Measurements from ENCODE around the gene UBR2. TPM values are rescaled to one million over a fixed set of nuclear protein-coding genes. Genes with fewer than 3 reads are reported as not detected.

Gene UBR2
- total RNA-seq, 1 donor from 2014 or later: 40.8 TPM

DNA sequence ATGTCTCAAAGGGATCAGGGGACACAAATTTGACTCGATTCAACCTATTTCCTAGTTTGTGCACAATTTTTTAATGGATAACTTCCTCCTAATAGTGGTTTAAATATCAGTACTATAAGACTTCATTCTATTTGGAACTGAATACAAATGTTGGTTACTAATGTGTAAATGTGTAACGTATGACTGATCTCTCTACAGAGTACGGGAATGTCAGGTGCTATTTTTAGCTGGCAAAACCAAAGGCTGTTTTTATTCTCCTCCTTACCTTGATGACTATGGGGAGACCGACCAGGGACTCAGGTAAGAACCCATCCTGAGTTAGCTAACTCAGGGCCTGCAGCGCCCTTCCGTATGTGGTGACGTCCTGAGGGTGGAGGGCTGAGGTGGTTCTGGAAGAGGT is 125.5 kb downstream of the UBR2 start:
- TF ChIP-seq, protein P1, sequence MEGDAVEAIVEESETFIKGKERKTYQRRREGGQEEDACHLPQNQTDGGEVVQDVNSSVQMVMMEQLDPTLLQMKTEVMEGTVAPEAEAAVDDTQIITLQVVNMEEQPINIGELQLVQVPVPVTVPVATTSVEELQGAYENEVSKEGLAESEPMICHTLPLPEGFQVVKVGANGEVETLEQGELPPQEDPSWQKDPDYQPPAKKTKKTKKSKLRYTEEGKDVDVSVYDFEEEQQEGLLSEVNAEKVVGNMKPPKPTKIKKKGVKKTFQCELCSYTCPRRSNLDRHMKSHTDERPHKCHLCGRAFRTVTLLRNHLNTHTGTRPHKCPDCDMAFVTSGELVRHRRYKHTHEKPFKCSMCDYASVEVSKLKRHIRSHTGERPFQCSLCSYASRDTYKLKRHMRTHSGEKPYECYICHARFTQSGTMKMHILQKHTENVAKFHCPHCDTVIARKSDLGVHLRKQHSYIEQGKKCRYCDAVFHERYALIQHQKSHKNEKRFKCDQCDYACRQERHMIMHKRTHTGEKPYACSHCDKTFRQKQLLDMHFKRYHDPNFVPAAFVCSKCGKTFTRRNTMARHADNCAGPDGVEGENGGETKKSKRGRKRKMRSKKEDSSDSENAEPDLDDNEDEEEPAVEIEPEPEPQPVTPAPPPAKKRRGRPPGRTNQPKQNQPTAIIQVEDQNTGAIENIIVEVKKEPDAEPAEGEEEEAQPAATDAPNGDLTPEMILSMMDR (IDR thresholded peaks at IDR 0.05): no peak
- no peak for ATAC-seq (ENCODE audit: low read depth)
- peaks cover 11% of the 10 kb centered on the region for H3K4me1 Mint-ChIP-seq

DNA sequence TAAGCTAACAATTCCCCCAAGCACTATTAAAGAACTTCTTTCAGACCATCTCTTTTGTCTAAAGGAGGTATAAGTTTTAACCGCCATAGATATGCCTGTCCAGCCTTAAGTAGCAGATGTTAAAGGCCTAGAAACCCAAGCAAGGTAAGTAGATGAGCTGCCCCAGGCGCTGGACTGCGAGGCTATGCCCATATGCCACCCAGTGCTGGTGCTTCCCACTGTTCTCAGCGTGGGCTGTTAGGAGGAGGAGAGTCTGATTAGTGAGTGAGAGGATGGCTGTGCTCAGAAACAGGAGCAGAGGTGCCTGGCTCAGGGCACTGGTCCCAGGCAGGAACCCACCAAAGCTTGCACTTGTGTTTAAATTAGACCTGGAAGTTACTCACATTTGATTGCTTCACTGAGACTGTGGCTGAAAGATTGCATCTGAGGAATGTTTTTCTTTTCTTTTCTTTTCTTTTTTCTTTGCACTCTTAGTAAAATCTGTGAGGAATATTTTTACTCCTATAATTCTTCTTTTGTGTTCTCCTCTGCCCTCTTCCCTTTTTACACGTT is 126.4 kb downstream of the UBR2 start:
- no peak overlapping the region for H3K4me3 Mint-ChIP-seq
- ChIA-PET CTCF (no interaction called here), POLR2A (interaction anchor here (0.6 to 0.8 kb wide), 2 partner anchors 56 to 524 kb away, joined by 3 to 7 read pairs; partner anchors contain the start of gene TBCC)
- no peak for DNase-seq
- H3K27me3 Mint-ChIP-seq: no peaks in the 10 kb centered on the region
- intact Hi-C loops (cut with micrococcal nuclease): loop anchor here (5.0 kb wide), 1 partner anchor 37 kb away; no protein-coding TSS in a partner anchor
- H3K9me3 Mint-ChIP-seq: no peaks in the 10 kb centered on the region
- peak overlapping the region; percentile 62 for H3K27ac Mint-ChIP-seq
- peaks cover 85% of the 10 kb centered on the region for H3K36me3 Mint-ChIP-seq (ENCODE audit: low read depth)
- TF ChIP-seq, protein P1 (IDR thresholded peaks at IDR 0.05): no peak
- H3K4me1 Mint-ChIP-seq: peaks cover 15% of the 10 kb centered on the region
- no peak for ATAC-seq (ENCODE audit: low read depth)

More for the DNA sequence above, 125.5 kb downstream of the UBR2 start:
- Mint-ChIP-seq H3K4me3 (no peak overlapping the region), H3K27ac (no peak overlapping the region), H3K9me3 (no peaks in the 10 kb centered on the region), H3K27me3 (no peaks in the 10 kb centered on the region), H3K36me3 (ENCODE audit: low read depth) (peaks cover 87% of the 10 kb centered on the region)
- DNase-seq: no peak
- POLR2A ChIA-PET: interaction anchor here (0.6 to 0.8 kb wide), 2 partner anchors 57 to 525 kb away, joined by 3 to 7 read pairs; partner anchors contain the start of gene TBCC
- intact Hi-C loops (cut with micrococcal nuclease): no loop called here
- CTCF ChIA-PET: no interaction called here

DNA sequence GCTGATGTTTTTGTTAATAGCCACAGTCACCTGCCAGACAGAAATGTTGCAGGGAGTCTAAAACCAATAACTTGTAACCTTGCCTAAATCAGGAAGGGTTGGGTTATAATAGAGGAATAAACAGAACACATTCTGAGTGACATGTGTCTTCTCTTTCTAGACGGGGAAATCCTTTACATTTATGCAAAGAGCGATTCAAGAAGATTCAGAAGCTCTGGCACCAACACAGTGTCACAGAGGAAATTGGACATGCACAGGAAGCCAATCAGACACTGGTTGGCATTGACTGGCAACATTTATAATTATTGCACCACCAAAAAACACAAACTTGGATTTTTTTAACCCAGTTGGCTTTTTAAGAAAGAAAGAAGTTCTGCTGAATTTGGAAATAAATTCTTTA is 127.0 kb downstream of the UBR2 start:
- ATAC-seq (ENCODE audit: low read depth): no peak
- H3K4me3 Mint-ChIP-seq: no peak overlapping the region
- H3K27me3 Mint-ChIP-seq: no peaks in the 10 kb centered on the region
- DNase-seq: no peak
- H3K36me3 Mint-ChIP-seq (ENCODE audit: low read depth): peaks cover 79% of the 10 kb centered on the region
- peak overlapping the region; percentile 62 for H3K27ac Mint-ChIP-seq
- TF ChIP-seq, protein P1 (IDR thresholded peaks at IDR 0.05): no peak
- CTCF ChIA-PET: no interaction called here
- intact Hi-C loops (cut with micrococcal nuclease): loop anchor here (5.0 kb wide), 1 partner anchor 36 kb away; no protein-coding TSS in a partner anchor
- H3K9me3 Mint-ChIP-seq: no peaks in the 10 kb centered on the region
- H3K4me1 Mint-ChIP-seq: peaks cover 15% of the 10 kb centered on the region
- POLR2A ChIA-PET: no interaction called here

DNA sequence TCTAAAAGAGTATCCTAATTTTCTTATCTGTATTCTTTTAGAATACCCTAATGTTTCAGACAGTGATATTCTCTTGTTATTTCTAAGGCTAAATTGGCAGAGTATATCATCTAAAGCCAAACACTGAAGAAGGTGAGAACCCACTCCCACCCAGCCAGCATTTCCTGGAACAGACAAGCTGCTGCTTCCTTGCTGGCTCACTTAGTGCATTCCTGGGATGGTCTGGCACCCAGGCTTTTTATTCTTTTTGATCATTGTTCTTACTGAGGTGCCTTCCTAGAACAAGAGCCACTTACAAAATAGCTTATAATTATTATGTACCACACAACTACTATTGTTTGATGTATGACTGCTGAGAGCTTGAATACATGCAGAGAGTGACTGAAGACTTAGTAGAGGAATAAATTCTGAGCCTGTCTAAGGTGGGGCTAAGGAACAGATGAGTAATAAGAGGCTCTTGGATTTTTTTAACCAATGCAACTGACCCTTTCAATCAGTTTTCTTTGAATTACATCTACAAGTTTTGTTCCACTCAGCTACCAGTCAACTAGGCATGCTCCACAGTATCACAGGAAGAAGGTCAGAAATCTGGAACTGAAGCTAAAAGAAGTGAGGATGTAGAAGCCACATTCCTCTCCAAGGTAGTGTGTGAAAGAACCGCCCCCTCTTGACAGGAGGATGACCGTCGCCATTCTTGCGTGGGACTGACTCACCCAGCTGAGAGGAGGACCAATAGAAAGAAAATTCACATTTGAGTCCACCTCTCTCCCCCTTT is 128.5 kb downstream of the UBR2 start:
- Mint-ChIP-seq H3K36me3 (ENCODE audit: low read depth) (peaks cover 71% of the 10 kb centered on the region), H3K4me1 (peaks cover 15% of the 10 kb centered on the region), H3K27ac (peak overlapping the region; percentile 18), H3K27me3 (no peaks in the 10 kb centered on the region), H3K4me3 (no peak overlapping the region), H3K9me3 (no peaks in the 10 kb centered on the region)
- POLR2A ChIA-PET: interaction anchor here (0.5 to 1.5 kb wide), 5 partner anchors 35 to 478 kb away, joined by 3 to 6 read pairs (median 4); partner anchors contain the start of gene TBCC
- CTCF ChIA-PET: interaction anchor here (0.7 to 1.3 kb wide), 2 partner anchors 30 to 34 kb away, joined by 3 to 4 read pairs; no protein-coding TSS in a partner anchor
- ATAC-seq (ENCODE audit: low read depth): no peak
- TF ChIP-seq, protein P1 (IDR thresholded peaks at IDR 0.05): no peak
- DNase-seq: no peak
- intact Hi-C loops (cut with micrococcal nuclease): loop anchor here (5.0 kb wide), 1 partner anchor 35 kb away; no protein-coding TSS in a partner anchor

All from activated B cell treated with CpG ODN at 0.5 μM for 24 hours (primary cell).